Measurements from ENCODE around the gene CDKAL1. TPM values are rescaled to one million over a fixed set of nuclear protein-coding genes. Genes with fewer than 3 reads are reported as not detected.
"Not testable (repeated sequence)": the region's sequence is repeated elsewhere in the genome, so short reads cannot be mapped to it uniquely, and the experiment has no call there.

The CDKAL1 gene
- total RNA-seq, 5 donors from 2014 or later (not counting 1 experiment from before 2014, with no cell fraction given) = 18.8 to 29.9 (median 20.5) TPM

- DNase-seq (no peak), ATAC-seq (replicated peaks in 1 of 4) (no peak)
- Mint-ChIP-seq H3K27me3 (no peaks in the 10 kb centered on the region), H3K36me3 (peaks cover 43% of the 10 kb centered on the region), H3K27ac (no peak overlapping the region), H3K9me3 (peaks cover 0 to 33% (median 17%) of the 10 kb centered on the region in 3 donors), H3K4me3 (no peak overlapping the region), H3K4me1 (no peaks in the 10 kb centered on the region)
- no peak overlapping the region for H3K27ac ChIP-seq (ENCODE audit: low read length)
- no peak overlapping the region for H3K4me3 ChIP-seq (ENCODE audit: control insufficient read depth in 1 of 2, extremely low read depth in 1 of 2, low read length in 1 of 2)
- no peaks in the 10 kb centered on the region for H3K4me1 ChIP-seq (ENCODE audit: control insufficient read depth in 1 of 2, extremely low read depth in 1 of 2, insufficient read depth in 2 of 2, low read length in 2 of 2)
- 86% methylated on average over 1 of the region's 3 CpGs for WGBS (ENCODE audit: insufficient coverage)
- H3K36me3 ChIP-seq (ENCODE audit: control insufficient read depth in 2 of 2, extremely low read depth in 1 of 2, insufficient read depth in 1 of 2, low read length in 1 of 2) = no peaks in the 10 kb centered on the region
- peaks cover 7% of the 10 kb centered on the region for H3K9me3 ChIP-seq
- no peaks in the 10 kb centered on the region for H3K27me3 ChIP-seq (replicated peaks in 1 of 2; ENCODE audit: control insufficient read depth in 2 of 2, extremely low read depth in 1 of 2, insufficient read depth in 2 of 2, low read length in 1 of 2)
- POLR2A ChIA-PET = no interaction called here
- CTCF ChIA-PET = no interaction called here
Observed at GRCh38 chr6:20916086-20916485, 381.8 kb downstream of the CDKAL1 start.

GRCh38 chr6:20918868-20919267 lies 384.6 kb downstream of the CDKAL1 start:
- H3K9me3 ChIP-seq = peaks cover 7% of the 10 kb centered on the region
- no peak overlapping the region for H3K27ac ChIP-seq (ENCODE audit: low read length)
- no peaks in the 10 kb centered on the region for H3K4me1 ChIP-seq (ENCODE audit: control insufficient read depth in 1 of 2, extremely low read depth in 1 of 2, insufficient read depth in 2 of 2, low read length in 2 of 2)
- peaks cover 0 to 21% (median 6%) of the 10 kb centered on the region in 3 donors for H3K9me3 Mint-ChIP-seq
- ChIA-PET CTCF (no interaction called here), POLR2A (no interaction called here)
- no peak overlapping the region for H3K27ac Mint-ChIP-seq
- no peaks in the 10 kb centered on the region for H3K36me3 ChIP-seq (ENCODE audit: control insufficient read depth in 2 of 2, extremely low read depth in 1 of 2, insufficient read depth in 1 of 2, low read length in 1 of 2)
- no CpG with 5 or more reads among the region's 2 CpGs for WGBS (ENCODE audit: insufficient coverage)
- peaks cover 45% of the 10 kb centered on the region for H3K36me3 Mint-ChIP-seq
- ATAC-seq (replicated peaks in 1 of 4) = no peak
- no peak overlapping the region for H3K4me3 Mint-ChIP-seq
- H3K27me3 ChIP-seq (replicated peaks in 1 of 2; ENCODE audit: control insufficient read depth in 2 of 2, extremely low read depth in 1 of 2, insufficient read depth in 2 of 2, low read length in 1 of 2) = no peaks in the 10 kb centered on the region
- H3K4me3 ChIP-seq (ENCODE audit: control insufficient read depth in 1 of 2, extremely low read depth in 1 of 2, low read length in 1 of 2) = no peak overlapping the region
- H3K27me3 Mint-ChIP-seq = no peaks in the 10 kb centered on the region
- DNase-seq = no peak
- no peaks in the 10 kb centered on the region for H3K4me1 Mint-ChIP-seq

- Mint-ChIP-seq H3K27ac (no peak overlapping the region), H3K36me3 (peaks cover 45% of the 10 kb centered on the region), H3K4me1 (no peaks in the 10 kb centered on the region), H3K4me3 (no peak overlapping the region), H3K27me3 (no peaks in the 10 kb centered on the region), H3K9me3 (peaks cover 0 to 14% (median 2%) of the 10 kb centered on the region in 3 donors)
- POLR2A ChIA-PET = interaction anchor here in 1 of 2 donors (0.6 kb wide), 2 partner anchors 10 to 242 kb away, joined by 3 read pairs; no protein-coding TSS in a partner anchor
- ATAC-seq (replicated peaks in 1 of 4) = no peak
- CTCF ChIA-PET = no interaction called here
- no peak for DNase-seq
- Histone ChIP-seq H3K4me1 (ENCODE audit: control insufficient read depth in 1 of 2, extremely low read depth in 1 of 2, insufficient read depth in 2 of 2, low read length in 2 of 2) (no peaks in the 10 kb centered on the region), H3K27ac (ENCODE audit: low read length) (no peak overlapping the region), H3K9me3 (peaks cover 7% of the 10 kb centered on the region), H3K4me3 (ENCODE audit: control insufficient read depth in 1 of 2, extremely low read depth in 1 of 2, low read length in 1 of 2) (no peak overlapping the region), H3K27me3 (replicated peaks in 1 of 2; ENCODE audit: control insufficient read depth in 2 of 2, extremely low read depth in 1 of 2, insufficient read depth in 2 of 2, low read length in 1 of 2) (no peaks in the 10 kb centered on the region), H3K36me3 (ENCODE audit: control insufficient read depth in 2 of 2, extremely low read depth in 1 of 2, insufficient read depth in 1 of 2, low read length in 1 of 2) (no peaks in the 10 kb centered on the region)
- WGBS (ENCODE audit: insufficient coverage) = 39% methylated on average over 3 of the region's 4 CpGs
Observed at GRCh38 chr6:20919677-20920385, 385.6 kb downstream of the CDKAL1 start.

GRCh38 chr6:20921578-20921977 lies 387.3 kb downstream of the CDKAL1 start:
- H3K4me1 ChIP-seq (ENCODE audit: control insufficient read depth in 1 of 2, extremely low read depth in 1 of 2, insufficient read depth in 2 of 2, low read length in 2 of 2) = no peaks in the 10 kb centered on the region
- no peaks in the 10 kb centered on the region for H3K4me1 Mint-ChIP-seq
- H3K4me3 ChIP-seq (ENCODE audit: control insufficient read depth in 1 of 2, extremely low read depth in 1 of 2, low read length in 1 of 2) = no peak overlapping the region
- H3K4me3 Mint-ChIP-seq = no peak overlapping the region
- H3K27me3 Mint-ChIP-seq = no peaks in the 10 kb centered on the region
- H3K9me3 ChIP-seq = no peaks in the 10 kb centered on the region
- POLR2A ChIA-PET = no interaction called here
- H3K36me3 ChIP-seq (ENCODE audit: control insufficient read depth in 2 of 2, extremely low read depth in 1 of 2, insufficient read depth in 1 of 2, low read length in 1 of 2) = no peaks in the 10 kb centered on the region
- DNase-seq (no peak), ATAC-seq (replicated peaks in 1 of 4) (no peak)
- H3K27ac Mint-ChIP-seq = no peak overlapping the region
- H3K27ac ChIP-seq (ENCODE audit: low read length) = no peak overlapping the region
- H3K36me3 Mint-ChIP-seq = peaks cover 29% of the 10 kb centered on the region
- WGBS (ENCODE audit: insufficient coverage) = 100% methylated on average over 1 of the region's 2 CpGs
- CTCF ChIA-PET = no interaction called here
- H3K9me3 Mint-ChIP-seq = no peaks in the 10 kb centered on the region
- no peaks in the 10 kb centered on the region for H3K27me3 ChIP-seq (replicated peaks in 1 of 2; ENCODE audit: control insufficient read depth in 2 of 2, extremely low read depth in 1 of 2, insufficient read depth in 2 of 2, low read length in 1 of 2)

- no peak for DNase-seq
- Histone ChIP-seq H3K4me1 (ENCODE audit: control insufficient read depth in 1 of 2, extremely low read depth in 1 of 2, insufficient read depth in 2 of 2, low read length in 2 of 2) (no peaks in the 10 kb centered on the region), H3K36me3 (ENCODE audit: control insufficient read depth in 2 of 2, extremely low read depth in 1 of 2, insufficient read depth in 1 of 2, low read length in 1 of 2) (no peaks in the 10 kb centered on the region), H3K27me3 (replicated peaks in 1 of 2; ENCODE audit: control insufficient read depth in 2 of 2, extremely low read depth in 1 of 2, insufficient read depth in 2 of 2, low read length in 1 of 2) (no peaks in the 10 kb centered on the region), H3K9me3 (no peaks in the 10 kb centered on the region), H3K4me3 (ENCODE audit: control insufficient read depth in 1 of 2, extremely low read depth in 1 of 2, low read length in 1 of 2) (no peak overlapping the region), H3K27ac (ENCODE audit: low read length) (no peak overlapping the region)
- Mint-ChIP-seq H3K36me3 (peaks cover 29% of the 10 kb centered on the region), H3K27me3 (no peaks in the 10 kb centered on the region), H3K4me3 (no peak overlapping the region), H3K27ac (no peak overlapping the region), H3K4me1 (no peaks in the 10 kb centered on the region), H3K9me3 (no peaks in the 10 kb centered on the region)
- ChIA-PET CTCF (interaction anchor here in 1 of 2 donors (0.5 kb wide), 1 partner anchor 356 kb away, joined by 3 read pairs; no protein-coding TSS in a partner anchor), POLR2A (interaction anchor here in 1 of 2 donors (0.7 kb wide), 1 partner anchor 340 kb away, joined by 3 read pairs; no protein-coding TSS in a partner anchor)
- no peak for ATAC-seq (replicated peaks in 1 of 4)
Observed at GRCh38 chr6:20922743-20923142, 388.5 kb downstream of the CDKAL1 start.

GRCh38 chr6:20924094-20924493 lies 389.8 kb downstream of the CDKAL1 start:
- H3K4me3 Mint-ChIP-seq; H3K9me3 Mint-ChIP-seq; DNase-seq; H3K4me1 Mint-ChIP-seq; H3K4me3 ChIP-seq (ENCODE audit: control insufficient read depth in 1 of 2, extremely low read depth in 1 of 2, low read length in 1 of 2); H3K4me1 ChIP-seq (ENCODE audit: control insufficient read depth in 1 of 2, extremely low read depth in 1 of 2, insufficient read depth in 2 of 2, low read length in 2 of 2); H3K27me3 ChIP-seq (replicated peaks in 1 of 2; ENCODE audit: control insufficient read depth in 2 of 2, extremely low read depth in 1 of 2, insufficient read depth in 2 of 2, low read length in 1 of 2); H3K27me3 Mint-ChIP-seq; H3K9me3 ChIP-seq; H3K27ac Mint-ChIP-seq; POLR2A ChIA-PET; H3K36me3 ChIP-seq (ENCODE audit: control insufficient read depth in 2 of 2, extremely low read depth in 1 of 2, insufficient read depth in 1 of 2, low read length in 1 of 2); ATAC-seq (replicated peaks in 1 of 4); H3K27ac ChIP-seq (ENCODE audit: low read length): not testable (repeated sequence)
- peaks cover 29% of the 10 kb centered on the region for H3K36me3 Mint-ChIP-seq
- CTCF ChIA-PET = interaction anchor here in 1 of 2 donors (0.5 kb wide), 1 partner anchor 277 kb away, joined by 3 read pairs; no protein-coding TSS in a partner anchor
- WGBS (ENCODE audit: insufficient coverage) = no CpG with 5 or more reads among the region's 3 CpGs

Data from T-cell (primary cell).